Measurements from ENCODE around the gene UNC45B. TPM values are rescaled to one million over a fixed set of nuclear protein-coding genes. Genes with fewer than 3 reads are reported as not detected.
A peak's percentile ranks its signal among the peaks of the same experiment; 100 is the strongest.
"Not testable (repeated sequence)": the region's sequence is repeated elsewhere in the genome, so short reads cannot be mapped to it uniquely, and the experiment has no call there.

UNC45B gene
- total and polyA plus RNA-seq, 3 donors from 2014 or later, result 0.68 to 2.2 (median 1.1) TPM

- H3K27me3 ChIP-seq, result no peaks in the 10 kb centered on the region
- no peaks in the 10 kb centered on the region for H3K4me1 ChIP-seq
- no peak overlapping the region for H3K27ac ChIP-seq
- intact Hi-C loops (cut with DNase I; ENCODE audit: low total_unique reads), result no loop called here
- H3K9me3 ChIP-seq, result no peaks in the 10 kb centered on the region
- WGBS, 2 donors, result 69 to 76% methylated on average over 2 to 5 of the region's 5 CpGs
- no peaks in the 10 kb centered on the region for H3K36me3 ChIP-seq (ENCODE audit: low read depth, missing control alignments)
- no peak overlapping the region for H3K4me3 ChIP-seq
- no peak for DNase-seq
- no peak for TF ChIP-seq POLR2A (IDR thresholded peaks at IDR 0.05)
- TF ChIP-seq, protein P1, sequence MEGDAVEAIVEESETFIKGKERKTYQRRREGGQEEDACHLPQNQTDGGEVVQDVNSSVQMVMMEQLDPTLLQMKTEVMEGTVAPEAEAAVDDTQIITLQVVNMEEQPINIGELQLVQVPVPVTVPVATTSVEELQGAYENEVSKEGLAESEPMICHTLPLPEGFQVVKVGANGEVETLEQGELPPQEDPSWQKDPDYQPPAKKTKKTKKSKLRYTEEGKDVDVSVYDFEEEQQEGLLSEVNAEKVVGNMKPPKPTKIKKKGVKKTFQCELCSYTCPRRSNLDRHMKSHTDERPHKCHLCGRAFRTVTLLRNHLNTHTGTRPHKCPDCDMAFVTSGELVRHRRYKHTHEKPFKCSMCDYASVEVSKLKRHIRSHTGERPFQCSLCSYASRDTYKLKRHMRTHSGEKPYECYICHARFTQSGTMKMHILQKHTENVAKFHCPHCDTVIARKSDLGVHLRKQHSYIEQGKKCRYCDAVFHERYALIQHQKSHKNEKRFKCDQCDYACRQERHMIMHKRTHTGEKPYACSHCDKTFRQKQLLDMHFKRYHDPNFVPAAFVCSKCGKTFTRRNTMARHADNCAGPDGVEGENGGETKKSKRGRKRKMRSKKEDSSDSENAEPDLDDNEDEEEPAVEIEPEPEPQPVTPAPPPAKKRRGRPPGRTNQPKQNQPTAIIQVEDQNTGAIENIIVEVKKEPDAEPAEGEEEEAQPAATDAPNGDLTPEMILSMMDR (IDR thresholded peaks at IDR 0.05), result no peak
Observed at GRCh38 chr17:35103271-35103670, 44.3 kb upstream of the UNC45B start.

DNA sequence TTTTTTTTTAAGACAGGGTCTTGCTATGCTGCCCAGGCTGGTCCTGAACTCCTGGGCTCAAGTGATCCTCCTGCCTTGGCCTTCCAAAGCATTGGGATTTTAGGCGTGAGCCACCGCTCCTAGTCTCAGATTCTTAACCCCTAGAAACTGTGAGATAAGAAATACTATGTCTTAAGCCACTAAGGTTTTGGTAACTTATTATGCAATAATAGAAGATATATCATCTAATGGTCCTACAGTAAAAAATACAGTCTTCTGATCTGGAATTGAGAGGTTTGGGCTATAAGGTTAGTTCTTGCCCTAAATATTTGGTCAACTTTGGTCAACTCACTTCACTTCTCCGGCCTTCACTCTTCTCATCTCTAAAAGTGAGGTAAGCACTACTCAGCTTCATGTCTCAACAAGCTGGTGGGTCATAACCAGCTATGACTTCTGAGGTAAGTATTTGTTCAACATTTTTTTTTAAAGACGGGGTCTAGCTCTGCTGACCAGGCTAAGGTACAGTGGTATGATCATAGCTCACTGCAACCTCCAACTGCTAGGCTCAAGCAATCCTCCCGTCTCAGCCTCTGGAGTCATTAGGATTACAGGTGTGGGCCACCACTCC is 42.7 kb upstream of the UNC45B start:
- no peaks in the 10 kb centered on the region for H3K4me1 ChIP-seq
- intact Hi-C loops (cut with DNase I; ENCODE audit: low total_unique reads), result no loop called here
- TF ChIP-seq, protein P1 (IDR thresholded peaks at IDR 0.05), result no peak
- no peak for TF ChIP-seq POLR2A (IDR thresholded peaks at IDR 0.05)
- no peak overlapping the region for H3K4me3 ChIP-seq
- no peak overlapping the region for H3K27ac ChIP-seq
- no peaks in the 10 kb centered on the region for H3K9me3 ChIP-seq
- no peaks in the 10 kb centered on the region for H3K36me3 ChIP-seq (ENCODE audit: low read depth, missing control alignments)
- DNase-seq, result no peak
- 94 to 99% methylated on average over 5 of the region's 5 CpGs for WGBS, 2 donors
- H3K27me3 ChIP-seq, result no peaks in the 10 kb centered on the region

DNA sequence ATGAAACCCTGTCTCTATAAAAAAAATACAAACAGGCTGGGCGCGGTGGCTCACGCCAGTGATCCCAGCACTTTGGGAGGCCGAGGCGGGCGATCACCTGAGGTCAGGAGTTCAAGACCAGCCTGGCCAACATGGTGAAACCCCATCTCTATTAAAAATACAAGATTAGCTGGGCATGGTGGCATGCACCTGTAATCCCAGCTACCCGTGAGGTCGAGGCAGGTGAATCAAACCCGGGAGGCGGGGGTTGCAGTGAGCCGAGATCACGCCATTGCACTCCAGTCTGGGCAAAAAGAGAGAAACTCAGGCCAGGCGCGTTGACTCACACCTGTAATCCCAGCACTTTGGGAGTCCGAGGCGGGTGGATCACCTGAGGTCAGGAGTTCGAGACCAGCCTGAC is 36.8 kb upstream of the UNC45B start:
- H3K4me3 ChIP-seq; H3K4me1 ChIP-seq; DNase-seq; intact Hi-C loops (cut with DNase I; ENCODE audit: low total_unique reads); H3K36me3 ChIP-seq (ENCODE audit: low read depth, missing control alignments); H3K9me3 ChIP-seq; H3K27ac ChIP-seq; H3K27me3 ChIP-seq: not testable (repeated sequence)
- 93 to 99% methylated on average over 17 of the region's 17 CpGs for WGBS, 2 donors

GRCh38 chr17:35116845-35117244 is 30.8 kb upstream of the UNC45B start:
- no peak overlapping the region for H3K27ac ChIP-seq
- DNase-seq, result no peak
- H3K9me3 ChIP-seq, result no peaks in the 10 kb centered on the region
- peaks cover 4% of the 10 kb centered on the region for H3K4me1 ChIP-seq
- WGBS, 2 donors, result 86% methylated on average over 12 of the region's 12 CpGs
- H3K4me3 ChIP-seq, result no peak overlapping the region
- TF ChIP-seq, protein P1 (IDR thresholded peaks at IDR 0.05), result no peak
- no peak for TF ChIP-seq POLR2A (IDR thresholded peaks at IDR 0.05)
- H3K36me3 ChIP-seq (ENCODE audit: low read depth, missing control alignments), result no peaks in the 10 kb centered on the region
- H3K27me3 ChIP-seq, result no peaks in the 10 kb centered on the region
- intact Hi-C loops (cut with DNase I; ENCODE audit: low total_unique reads), result no loop called here

DNA sequence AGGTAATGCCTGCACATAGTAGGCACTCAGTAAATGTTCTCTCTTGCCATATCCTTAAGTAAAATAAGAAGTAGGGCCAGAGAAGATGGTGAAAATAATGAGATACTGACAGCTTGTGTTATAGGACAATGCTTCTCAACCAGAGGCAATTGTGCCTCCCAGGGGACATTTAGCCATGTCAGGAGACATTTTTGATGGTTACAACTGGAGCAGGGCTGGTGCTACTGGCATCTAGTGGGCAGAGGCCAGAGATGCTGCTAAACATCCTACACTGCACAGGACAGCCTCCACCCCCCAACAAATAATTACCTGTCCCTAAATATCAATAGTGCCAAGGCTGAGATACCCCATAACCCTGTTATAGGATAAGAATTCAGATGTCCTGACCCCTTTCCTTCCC is 29.6 kb upstream of the UNC45B start:
- intact Hi-C loops (cut with DNase I; ENCODE audit: low total_unique reads), result no loop called here

More for the DNA sequence above, 29.6 kb upstream of the UNC45B start:
- peaks cover 4% of the 10 kb centered on the region for H3K4me1 ChIP-seq
- no peaks in the 10 kb centered on the region for H3K9me3 ChIP-seq
- no peaks in the 10 kb centered on the region for H3K36me3 ChIP-seq (ENCODE audit: low read depth, missing control alignments)
- no peak overlapping the region for H3K27ac ChIP-seq
- TF ChIP-seq, protein P1 (IDR thresholded peaks at IDR 0.05), result peak in 1 of 3 experiments; percentile 24
- TF ChIP-seq POLR2A (IDR thresholded peaks at IDR 0.05), result no peak
- H3K4me3 ChIP-seq, result no peak overlapping the region
- peak; percentile 50 for DNase-seq
- H3K27me3 ChIP-seq, result no peaks in the 10 kb centered on the region

Data from testis (tissue), 3 donors.